HG03442 (cell line): ENCODE measurements around the gene CCDC30.
A peak's percentile ranks its signal among the peaks of the same experiment; 100 is the strongest.
"Not testable (repeated sequence)": the region's sequence is repeated elsewhere in the genome, so short reads cannot be mapped to it uniquely, and the experiment has no call there.

ENCODE experiments used
- ATAC-seq: cut with Tn5 transposase; IDR thresholded peaks from one replicate; pipeline ENCODE4 v1.9.1; 2021; ENCODE audit warnings: mild to moderate bottlenecking, moderate library complexity; ENCODE audit not compliant: unreplicated experiment

CCDC30 gene

GRCh38 chr1:42449256-42449655 is 13.8 kb upstream of the CCDC30 start:
- no peak for ATAC-seq

GRCh38 chr1:42450061-42450460 is 13.0 kb upstream of the CCDC30 start:
- ATAC-seq: no peak

- ATAC-seq: no peak
These were observed 9.7 kb upstream of the CCDC30 start for GRCh38 chr1:42453386-42453785.

- no peak for ATAC-seq
These were observed 8.7 kb upstream of the CCDC30 start for GRCh38 chr1:42454403-42454802.

- peak; percentile 80 for ATAC-seq
These were observed 6.9 kb upstream of the CCDC30 start, which contains the start of the genes PPCS and ZMYND12 for GRCh38 chr1:42456010-42456753. Gene PPCS, plus strand, starts transcription at chr1:42456543. Its CDS starts 23 bp downstream, at chr1:42456566. Gene ZMYND12, minus strand, starts transcription at chr1:42456022. Its CDS starts 25 bp downstream, at chr1:42455997.

- ATAC-seq: peak; percentile 55
These were observed 6.4 kb upstream of the CCDC30 start for GRCh38 chr1:42456754-42457089.

GRCh38 chr1:42461196-42461595 is 1.9 kb upstream of the CCDC30 start:
- ATAC-seq: no peak

- ATAC-seq: no peak
These were observed 835 bp downstream of the CCDC30 start for GRCh38 chr1:42463921-42464320.

GRCh38 chr1:42466030-42466429 is 2.9 kb downstream of the CCDC30 start:
- ATAC-seq: no peak

- ATAC-seq: no peak
These were observed 6.6 kb downstream of the CCDC30 start for GRCh38 chr1:42469727-42470126.

GRCh38 chr1:42476605-42477004 is 13.5 kb downstream of the CCDC30 start:
- no peak for ATAC-seq

- ATAC-seq: not testable (repeated sequence)
These were observed 14.3 kb downstream of the CCDC30 start for GRCh38 chr1:42477354-42477753.

GRCh38 chr1:42477775-42478174 is 14.7 kb downstream of the CCDC30 start:
- no peak for ATAC-seq

GRCh38 chr1:42479621-42480020 is 16.5 kb downstream of the CCDC30 start:
- no peak for ATAC-seq

GRCh38 chr1:42480921-42481320 is 17.8 kb downstream of the CCDC30 start:
- no peak for ATAC-seq

- ATAC-seq: no peak
These were observed 19.6 kb downstream of the CCDC30 start for GRCh38 chr1:42482635-42483153.

GRCh38 chr1:42484382-42484781 is 21.3 kb downstream of the CCDC30 start:
- ATAC-seq: no peak

- ATAC-seq: no peak
These were observed 27.2 kb downstream of the CCDC30 start for GRCh38 chr1:42490237-42490636.

- ATAC-seq: not testable (repeated sequence)
These were observed 38.9 kb downstream of the CCDC30 start for GRCh38 chr1:42502031-42502430.

GRCh38 chr1:42504535-42505128 is 41.5 kb downstream of the CCDC30 start:
- ATAC-seq: no peak

- no peak for ATAC-seq
These were observed 43.5 kb downstream of the CCDC30 start for GRCh38 chr1:42506576-42506975.

- ATAC-seq: not testable (repeated sequence)
These were observed 48.6 kb downstream of the CCDC30 start for GRCh38 chr1:42511581-42512155.
